Immature natural killer cell (primary cell): ENCODE measurements around the gene PPIL4. TPM values are rescaled to one million over a fixed set of nuclear protein-coding genes. Genes with fewer than 3 reads are reported as not detected.
"Not testable (repeated sequence)": the region's sequence is repeated elsewhere in the genome, so short reads cannot be mapped to it uniquely, and the experiment has no call there.

Source experiments
- DNase-seq, 3 donors: peaks; one replicate each; pipeline ENCODE4 v3.0.0; 2022; ENCODE audit warnings: mixed read lengths in 1 of 3
- H3K27ac Mint-ChIP-seq, 6 donors: one replicate each; pipeline ENCODE4 v1.8.0; 2020; ENCODE audit warnings: mixed read lengths in 6 of 6, mild to moderate bottlenecking in 5 of 6, inconsistent platforms in 4 of 6, moderate library complexity in 3 of 6
- H3K27me3 Mint-ChIP-seq, 3 donors: one replicate each; pipeline ENCODE4 v1.8.0; 2020 to 2021; ENCODE audit warnings: low read depth in 3 of 3, mild to moderate bottlenecking in 3 of 3, mixed read lengths in 3 of 3, moderate library complexity in 3 of 3, inconsistent platforms in 1 of 3
- H3K36me3 Mint-ChIP-seq, 3 donors: one replicate each; pipeline ENCODE4 v1.8.0; 2020; ENCODE audit warnings: mixed read lengths in 3 of 3, inconsistent platforms in 2 of 3, mild to moderate bottlenecking in 2 of 3
- H3K4me1 Mint-ChIP-seq, 2 donors: one replicate each; pipeline ENCODE4 v1.8.0; 2020; ENCODE audit warnings: inconsistent platforms in 2 of 2, mild to moderate bottlenecking in 2 of 2, mixed read lengths in 2 of 2, moderate library complexity in 1 of 2
- H3K4me3 Mint-ChIP-seq, 5 donors: one replicate each; pipeline ENCODE4 v1.8.0; 2020; ENCODE audit warnings: mild to moderate bottlenecking in 5 of 5, mixed read lengths in 5 of 5, inconsistent platforms in 3 of 5, moderate library complexity in 3 of 5
- H3K9me3 Mint-ChIP-seq, 6 donors: one replicate each; pipeline ENCODE4 v1.8.0; 2020; ENCODE audit warnings: mild to moderate bottlenecking in 6 of 6, mixed read lengths in 6 of 6, inconsistent platforms in 4 of 6, moderate library complexity in 3 of 6
- polyA plus RNA-seq, 3 donors: library from polyadenylated mRNA; unstranded; fragments of 300-500 nt; fragmentation: Illumina TruSeq; gene quantifications; one replicate each; pipeline ENCODE4 v1.2.3, GENCODE V29; 2021

PPIL4 gene
- polyA plus RNA-seq, 3 donors from 2014 or later, result 5.2 to 13.1 (median 9.4) TPM

DNA sequence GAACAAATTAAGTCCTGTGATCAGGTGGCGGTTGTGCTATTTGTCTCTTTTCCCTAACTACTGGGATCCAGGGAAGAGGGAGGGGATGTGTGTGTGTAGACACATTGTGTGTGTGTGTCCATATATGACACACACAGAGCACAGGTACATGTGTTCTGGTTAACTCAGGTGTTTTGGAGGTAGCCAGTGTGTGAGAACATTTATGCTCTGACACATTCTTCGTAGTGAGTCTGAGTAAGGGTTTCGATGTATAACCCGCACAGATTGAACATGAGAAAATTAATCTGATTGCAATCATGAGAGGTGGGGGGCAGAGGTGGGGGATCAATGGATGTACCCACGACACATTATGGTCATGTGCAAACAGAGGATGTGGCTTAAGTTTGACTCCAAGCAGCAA is 73.6 kb downstream of the PPIL4 start:
- H3K27ac Mint-ChIP-seq, result no peak overlapping the region
- H3K4me3 Mint-ChIP-seq, result no peak overlapping the region
- DNase-seq, result no peak
- peaks cover 0 to 2% (median 0%) of the 10 kb centered on the region in 3 donors for H3K27me3 Mint-ChIP-seq
- no peaks in the 10 kb centered on the region for H3K36me3 Mint-ChIP-seq
- no peaks in the 10 kb centered on the region for H3K4me1 Mint-ChIP-seq
- no peaks in the 10 kb centered on the region for H3K9me3 Mint-ChIP-seq

DNA sequence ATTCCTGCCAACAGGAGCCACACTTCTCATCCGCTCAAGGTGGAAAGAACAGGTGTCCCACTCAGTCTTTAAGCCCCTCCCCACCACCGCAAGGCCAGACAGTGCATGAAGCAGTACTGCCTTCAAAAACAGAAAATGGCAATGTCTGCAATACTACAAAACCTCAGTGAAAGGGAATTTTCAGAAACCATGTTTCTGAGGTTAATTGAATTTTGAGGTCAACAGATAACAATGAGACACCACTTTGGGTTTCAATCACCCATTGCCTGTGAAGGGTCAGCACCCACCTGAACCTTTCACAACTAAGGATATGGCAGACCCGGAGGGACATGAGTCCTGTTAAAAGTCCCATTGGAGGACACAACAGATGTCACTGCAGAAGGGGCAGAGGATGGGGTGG is 74.0 kb downstream of the PPIL4 start:
- H3K27me3 Mint-ChIP-seq, result peaks cover 0 to 2% (median 0%) of the 10 kb centered on the region in 3 donors
- no peak overlapping the region for H3K4me3 Mint-ChIP-seq
- H3K9me3 Mint-ChIP-seq, result no peaks in the 10 kb centered on the region
- no peaks in the 10 kb centered on the region for H3K36me3 Mint-ChIP-seq
- no peak overlapping the region for H3K27ac Mint-ChIP-seq
- DNase-seq, result no peak
- H3K4me1 Mint-ChIP-seq, result no peaks in the 10 kb centered on the region

DNA sequence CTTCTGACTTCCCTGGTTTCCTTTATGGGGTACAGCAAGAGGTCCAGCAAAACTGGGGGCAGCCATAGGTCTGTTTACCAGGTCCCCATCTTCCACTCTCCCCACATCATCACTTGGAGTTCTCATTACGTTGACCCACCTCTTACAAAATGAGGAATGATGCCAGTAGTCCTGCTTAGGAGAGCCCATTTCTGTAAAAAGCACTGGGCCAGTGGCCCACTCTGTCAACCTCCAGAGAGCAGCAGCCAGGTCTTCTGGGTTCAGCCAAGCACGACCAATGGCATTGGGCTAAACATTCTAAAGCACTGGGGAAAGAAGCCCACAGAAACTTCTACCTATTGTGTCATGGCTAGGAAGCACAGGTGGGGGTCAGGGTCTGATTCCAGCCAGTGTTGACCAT is 74.9 kb downstream of the PPIL4 start:
- Mint-ChIP-seq H3K4me1 (no peaks in the 10 kb centered on the region), H3K9me3 (no peaks in the 10 kb centered on the region), H3K36me3 (no peaks in the 10 kb centered on the region), H3K27me3 (peaks cover 0 to 2% (median 0%) of the 10 kb centered on the region in 3 donors), H3K4me3 (no peak overlapping the region), H3K27ac (no peak overlapping the region)
- DNase-seq, result no peak

- no peaks in the 10 kb centered on the region for H3K27me3 Mint-ChIP-seq
- H3K4me1 Mint-ChIP-seq, result no peaks in the 10 kb centered on the region
- no peaks in the 10 kb centered on the region for H3K9me3 Mint-ChIP-seq
- no peak overlapping the region for H3K27ac Mint-ChIP-seq
- H3K4me3 Mint-ChIP-seq, result no peak overlapping the region
- no peaks in the 10 kb centered on the region for H3K36me3 Mint-ChIP-seq
- no peak for DNase-seq
Observed at GRCh38 chr6:149468179-149468578, 77.7 kb downstream of the PPIL4 start.

GRCh38 chr6:149467265-149467664 is 78.6 kb downstream of the PPIL4 start:
- Mint-ChIP-seq H3K4me3 (no peak overlapping the region), H3K4me1 (no peaks in the 10 kb centered on the region), H3K27ac (no peak overlapping the region), H3K36me3 (no peaks in the 10 kb centered on the region), H3K27me3 (no peaks in the 10 kb centered on the region), H3K9me3 (no peaks in the 10 kb centered on the region)
- no peak for DNase-seq

DNA sequence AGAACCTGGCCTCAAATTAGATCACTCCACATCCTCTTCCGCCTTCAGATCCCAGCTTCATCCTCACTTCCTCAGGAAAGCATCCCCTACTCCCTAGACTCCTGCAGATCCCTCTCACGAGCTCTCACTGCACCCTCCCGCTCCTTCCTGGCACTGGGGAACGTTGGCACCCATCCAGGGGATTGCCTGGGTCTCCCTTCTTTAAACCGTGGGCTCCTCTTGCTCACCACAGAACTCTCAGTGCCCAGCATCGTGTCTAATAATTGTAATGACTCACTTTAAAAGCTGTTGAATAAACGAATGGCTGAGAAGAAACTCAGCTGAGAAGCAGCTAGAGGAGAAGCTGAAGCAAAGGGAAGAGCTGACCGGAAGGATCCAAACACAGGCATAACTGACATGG is 81.4 kb downstream of the PPIL4 start:
- H3K9me3 Mint-ChIP-seq, result no peaks in the 10 kb centered on the region
- H3K4me3 Mint-ChIP-seq, result no peak overlapping the region
- H3K27me3 Mint-ChIP-seq, result peaks cover 0 to 2% (median 0%) of the 10 kb centered on the region in 3 donors
- H3K4me1 Mint-ChIP-seq, result no peaks in the 10 kb centered on the region
- no peaks in the 10 kb centered on the region for H3K36me3 Mint-ChIP-seq
- DNase-seq, result no peak
- H3K27ac Mint-ChIP-seq, result no peak overlapping the region

DNA sequence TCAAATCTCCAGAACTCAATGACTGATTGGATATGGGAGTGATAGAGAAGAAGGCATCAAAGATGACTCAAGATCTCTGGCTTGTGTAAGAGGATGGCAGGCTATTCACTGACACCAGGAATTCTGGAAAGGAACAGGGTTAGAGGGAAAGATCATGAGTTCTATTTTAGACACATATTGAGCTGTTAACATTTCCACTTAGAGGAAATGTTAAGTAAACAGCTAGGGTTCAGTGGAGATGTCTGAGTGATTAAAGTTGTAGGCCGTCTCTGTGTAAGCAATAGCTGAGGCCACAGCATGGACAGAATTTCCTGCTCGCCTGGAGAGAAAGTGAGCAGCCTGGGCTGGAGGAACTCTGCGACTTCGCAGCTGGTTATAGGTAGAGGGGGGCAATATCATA is 82.1 kb downstream of the PPIL4 start:
- H3K27me3 Mint-ChIP-seq, result peaks cover 0 to 2% (median 0%) of the 10 kb centered on the region in 3 donors
- no peak for DNase-seq
- no peak overlapping the region for H3K4me3 Mint-ChIP-seq
- H3K4me1 Mint-ChIP-seq, result no peaks in the 10 kb centered on the region
- H3K36me3 Mint-ChIP-seq, result no peaks in the 10 kb centered on the region
- H3K27ac Mint-ChIP-seq, result no peak overlapping the region
- no peaks in the 10 kb centered on the region for H3K9me3 Mint-ChIP-seq

DNA sequence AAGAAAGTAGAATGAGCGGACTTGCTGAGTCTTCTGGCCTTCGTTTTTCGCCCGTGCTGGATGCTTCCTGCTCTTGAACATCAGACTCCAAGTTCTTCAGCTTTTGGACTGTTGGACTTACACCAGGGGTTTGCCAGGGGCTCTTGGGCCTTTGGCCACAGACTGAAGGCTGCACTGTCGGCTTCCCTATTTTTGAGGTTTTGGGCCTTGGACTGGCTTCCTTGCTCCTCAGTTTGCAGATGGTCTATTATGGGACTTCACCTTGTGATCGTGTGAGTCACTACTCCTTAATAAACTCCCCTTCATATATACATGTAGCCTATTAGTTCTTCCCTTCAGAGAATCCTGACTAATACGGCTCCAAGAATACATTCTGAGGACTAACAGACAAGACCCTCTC is 83.1 kb downstream of the PPIL4 start:
- not testable (repeated sequence) for H3K4me3 Mint-ChIP-seq, H3K36me3 Mint-ChIP-seq

GRCh38 chr6:149461670-149462069 is 84.2 kb downstream of the PPIL4 start:
- H3K4me3 Mint-ChIP-seq, result no peak overlapping the region
- no peak for DNase-seq
- H3K36me3 Mint-ChIP-seq, result no peaks in the 10 kb centered on the region
- peaks cover 0 to 2% (median 0%) of the 10 kb centered on the region in 3 donors for H3K27me3 Mint-ChIP-seq
- no peaks in the 10 kb centered on the region for H3K9me3 Mint-ChIP-seq
- no peaks in the 10 kb centered on the region for H3K4me1 Mint-ChIP-seq
- H3K27ac Mint-ChIP-seq, result no peak overlapping the region

More for the DNA sequence above, 83.1 kb downstream of the PPIL4 start:
- not testable (repeated sequence) for H3K4me1 Mint-ChIP-seq, DNase-seq, H3K27me3 Mint-ChIP-seq, H3K27ac Mint-ChIP-seq, H3K9me3 Mint-ChIP-seq

DNA sequence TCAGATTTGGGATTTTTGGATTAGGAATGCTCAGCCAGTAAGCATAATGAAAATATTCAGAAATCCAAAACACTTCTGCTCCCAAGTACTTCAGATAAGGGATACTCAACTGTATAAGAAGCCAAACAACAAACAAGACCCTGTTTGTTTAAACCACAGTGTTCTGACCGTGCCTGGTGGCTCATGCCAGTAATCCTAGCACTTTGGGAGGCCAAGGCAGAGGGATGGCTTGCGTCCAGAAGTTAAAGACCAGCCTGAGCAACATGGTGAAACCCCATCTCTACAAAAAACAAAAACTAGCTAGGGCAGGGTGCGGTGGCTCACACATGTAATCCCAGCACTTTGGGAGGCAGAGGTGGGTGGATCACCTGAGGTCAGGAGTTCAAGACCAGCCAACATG is 85.6 kb downstream of the PPIL4 start:
- H3K36me3 Mint-ChIP-seq, H3K4me3 Mint-ChIP-seq, H3K4me1 Mint-ChIP-seq, DNase-seq, H3K27me3 Mint-ChIP-seq, H3K9me3 Mint-ChIP-seq, H3K27ac Mint-ChIP-seq: not testable (repeated sequence)

GRCh38 chr6:149459761-149460160 is 86.1 kb downstream of the PPIL4 start:
- no peaks in the 10 kb centered on the region for H3K36me3 Mint-ChIP-seq
- H3K27me3 Mint-ChIP-seq, result peaks cover 0 to 2% (median 0%) of the 10 kb centered on the region in 3 donors
- no peaks in the 10 kb centered on the region for H3K4me1 Mint-ChIP-seq
- no peaks in the 10 kb centered on the region for H3K9me3 Mint-ChIP-seq
- H3K4me3 Mint-ChIP-seq, result no peak overlapping the region
- no peak for DNase-seq
- no peak overlapping the region for H3K27ac Mint-ChIP-seq

DNA sequence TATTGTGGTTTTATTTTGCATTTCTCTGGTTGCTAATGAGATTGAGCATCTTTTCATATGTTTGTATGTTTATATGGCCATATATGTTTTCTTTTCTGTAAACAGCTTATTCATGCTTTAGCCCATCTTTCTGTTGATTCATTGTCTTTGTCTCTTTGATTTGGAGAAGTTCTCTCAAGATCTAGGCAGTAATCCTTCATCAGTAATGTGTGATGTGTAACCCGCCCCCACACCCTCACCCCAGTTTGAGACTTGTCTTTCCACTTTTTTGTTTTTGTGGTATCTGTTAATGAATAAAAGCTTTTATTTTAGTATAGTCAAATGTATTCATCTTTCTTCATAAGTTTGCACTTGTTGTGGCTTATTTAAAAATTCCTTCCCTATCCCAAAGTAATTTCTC is 87.0 kb downstream of the PPIL4 start:
- Mint-ChIP-seq H3K4me3 (no peak overlapping the region), H3K9me3 (no peaks in the 10 kb centered on the region), H3K4me1 (no peaks in the 10 kb centered on the region), H3K27me3 (peaks cover 0 to 2% (median 0%) of the 10 kb centered on the region in 3 donors), H3K27ac (no peak overlapping the region), H3K36me3 (no peaks in the 10 kb centered on the region)
- DNase-seq, result no peak

DNA sequence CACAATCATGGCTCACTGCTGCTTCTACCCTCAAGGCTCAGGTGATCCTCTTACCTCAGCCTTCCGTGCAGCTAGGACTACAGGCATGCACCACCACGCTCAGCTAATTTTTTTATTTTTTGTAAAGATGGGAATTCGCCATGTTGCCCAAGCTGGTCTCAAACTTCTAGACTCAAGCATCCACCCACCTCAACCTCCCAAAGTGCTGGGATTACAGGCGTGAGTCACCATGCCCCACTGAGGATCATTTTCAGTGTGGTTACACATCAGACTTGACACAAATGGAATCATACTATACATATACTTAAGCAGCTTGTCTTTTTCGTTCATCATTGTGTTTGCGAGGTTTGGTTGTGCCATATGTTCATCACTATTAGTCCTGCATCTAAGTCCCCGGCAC is 87.6 kb downstream of the PPIL4 start:
- Mint-ChIP-seq H3K9me3 (no peaks in the 10 kb centered on the region), H3K4me3 (no peak overlapping the region), H3K4me1 (no peaks in the 10 kb centered on the region), H3K27me3 (peaks cover 0 to 2% (median 0%) of the 10 kb centered on the region in 3 donors), H3K36me3 (no peaks in the 10 kb centered on the region), H3K27ac (no peak overlapping the region)
- DNase-seq, result no peak

DNA sequence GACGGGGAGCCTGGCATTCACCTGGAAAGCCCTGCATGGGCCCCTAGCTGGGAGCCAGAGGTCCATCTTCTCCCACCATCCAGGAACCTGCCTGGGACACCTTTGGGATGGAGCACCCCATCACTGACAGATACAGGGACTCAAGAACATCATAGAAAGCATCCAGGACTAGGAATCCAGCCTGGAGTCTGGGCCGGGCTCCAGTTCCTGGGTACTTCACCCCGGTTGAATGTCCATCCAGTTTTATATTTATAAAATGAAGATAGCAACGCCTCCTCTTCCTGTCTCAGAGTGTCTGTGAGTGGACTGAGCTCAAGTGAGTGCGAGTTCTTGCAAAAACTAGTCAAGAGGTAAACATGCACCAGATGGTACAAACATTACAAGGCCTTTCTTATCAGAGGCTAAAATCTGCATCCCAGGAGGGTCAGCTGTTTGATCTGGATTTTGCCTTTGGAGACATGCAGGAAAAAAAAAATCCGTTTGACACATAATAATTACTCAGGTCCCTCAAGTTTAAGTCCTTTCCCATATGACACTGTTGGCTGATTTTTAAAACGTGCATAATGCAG is 88.4 kb downstream of the PPIL4 start:
- Mint-ChIP-seq H3K27me3 (peaks cover 0 to 2% (median 0%) of the 10 kb centered on the region in 3 donors), H3K27ac (no peak overlapping the region), H3K9me3 (no peaks in the 10 kb centered on the region), H3K4me3 (no peak overlapping the region), H3K4me1 (no peaks in the 10 kb centered on the region), H3K36me3 (no peaks in the 10 kb centered on the region)
- no peak for DNase-seq

DNA sequence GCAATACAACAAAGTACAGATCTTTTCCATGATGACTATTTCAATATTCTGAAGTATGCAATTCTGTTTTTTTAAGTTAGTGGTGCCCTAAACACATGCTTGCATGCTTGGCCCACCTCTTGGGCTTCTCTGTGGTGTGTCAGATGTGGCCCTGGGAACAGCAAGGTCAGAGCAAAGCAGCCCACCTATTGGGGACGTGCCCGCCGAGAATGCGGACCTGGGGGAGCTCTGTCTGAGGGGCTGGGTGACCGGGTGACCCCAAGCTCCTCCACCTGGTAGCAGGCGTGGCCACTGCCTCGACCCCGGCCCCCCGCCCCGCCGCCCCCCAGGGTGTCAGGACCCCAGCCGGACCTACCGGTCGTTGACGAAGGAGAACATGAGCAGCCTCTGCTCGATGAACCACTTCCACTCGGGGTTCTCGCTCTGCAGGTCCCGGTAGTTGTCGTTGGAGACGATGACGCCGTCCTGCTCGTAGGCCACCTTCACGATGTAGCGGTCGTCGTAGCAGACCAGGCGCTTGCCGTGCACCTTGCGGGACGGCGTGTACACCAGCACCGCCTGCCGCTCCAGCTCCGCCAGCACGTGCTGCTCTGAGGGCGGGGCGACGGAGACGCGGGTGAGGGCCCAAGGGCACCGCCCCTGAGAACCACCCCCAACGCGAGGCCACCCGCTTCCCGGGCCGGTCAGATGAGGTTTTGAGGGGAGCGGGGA is 89.4 kb downstream of the PPIL4 start:
- Mint-ChIP-seq H3K27me3 (peaks cover 0 to 2% (median 0%) of the 10 kb centered on the region in 3 donors), H3K36me3 (no peaks in the 10 kb centered on the region), H3K4me1 (no peaks in the 10 kb centered on the region), H3K9me3 (no peaks in the 10 kb centered on the region), H3K4me3 (no peak overlapping the region), H3K27ac (no peak overlapping the region)
- no peak for DNase-seq
